ENCODE data around the gene SH3RF3.

- TF ChIP-seq POLR2AphosphoS5 (IDR thresholded peaks at IDR 0.05; ENCODE audit: low read depth, low read length) (no peak), CTCF (IDR thresholded peaks at IDR 0.05) (no peak), RFX5 (IDR thresholded peaks at IDR 0.05; ENCODE audit: low read length) (no peak), NFIC (IDR thresholded peaks at IDR 0.05; ENCODE audit: borderline replicate concordance) (no peak)
Measured at GRCh38 chr2:109180786-109181185, 51.8 kb downstream of the SH3RF3 start.

All from SK-N-SH (cell line).